Heart left ventricle (tissue), 16 donors: ENCODE results near the gene CCDC88A. TPM values are rescaled to one million over a fixed set of nuclear protein-coding genes. Genes with fewer than 3 reads are reported as not detected.

Experiments used
- ATAC-seq, 4 donors: fragments of 200-7000 bp; cut with Tn5 transposase; one replicate each; pipeline ENCODE4 v1.9.1; 2020 to 2022; ENCODE audit warnings: moderate library complexity in 4 of 4, mild to moderate bottlenecking in 3 of 4, moderate number of reproducible peaks in 1 of 4
- DNase-seq, 5 donors: peaks; one replicate each; pipeline ENCODE4 v3.0.0-alpha.2; 2020
- H3K27ac ChIP-seq, 12 donors: fragments of 200-600 bp; sonication (generic) in 4 of 12; one replicate each; pipeline versions ENCODE4 v1.5.0 to v1.8.0; 2016 to 2022; ENCODE audit warnings: mild to moderate bottlenecking in 2 of 12
- H3K27me3 ChIP-seq, 9 donors: fragments of 200-600 bp; sonication (generic) in 2 of 9; one replicate each; pipeline versions ENCODE4 v1.5.1 to v1.8.0; 2016 to 2022; ENCODE audit warnings: mild to moderate bottlenecking in 3 of 9
- H3K36me3 ChIP-seq, 9 donors: fragments of 200-600 bp; sonication (generic) in 2 of 9; one replicate each; pipeline versions ENCODE4 v1.5.0 to v1.8.0; 2018 to 2022; ENCODE audit warnings: mild to moderate bottlenecking in 2 of 9
- H3K4me1 ChIP-seq, 12 donors: fragments of 200-600 bp; sonication (generic) in 4 of 12; one replicate each; pipeline versions ENCODE4 v1.5.0 to v1.8.0; 2016 to 2022; ENCODE audit warnings: mild to moderate bottlenecking in 3 of 12
- H3K4me3 ChIP-seq, 12 donors: fragments of 200-600 bp; sonication (generic) in 4 of 12; one replicate each; pipeline versions ENCODE4 v1.5.0 to v1.8.0; 2017 to 2022; ENCODE audit warnings: mild to moderate bottlenecking in 9 of 12, moderate library complexity in 4 of 12
- H3K9me3 ChIP-seq, 12 donors: fragments of 200-600 bp; sonication (generic) in 4 of 12; one replicate each; pipeline versions ENCODE4 v1.5.0 to v1.8.0; 2016 to 2022; ENCODE audit warnings: mild to moderate bottlenecking in 1 of 12
- POLR2A ChIP-seq, 2 donors: fragments of 450-650 bp; IDR thresholded peaks; one replicate each; pipeline ENCODE4 v1.6.1; 2017; ENCODE audit warnings: antibody characterized with exemption in 2 of 2, mild to moderate bottlenecking in 2 of 2, moderate library complexity in 2 of 2
- WGBS, 4 donors: extraction: QIAGEN DNeasy Blood & Tissue Kit in 2 of 4; methylation state at CpG; one replicate each; pipeline versions ENCODE4 v1.1.5 to v1.1.7; 2013 to 2018; 5-methylcytosine and 5-hydroxymethylcytosine counted together
- intact Hi-C, 10 donors: fragments of 100-400 bp; cut with DNase I; formaldehyde crosslinking; loops; one replicate each; pipeline versions ENCODE4 v1.11.1 to v1.14.2; 2022
- polyA plus RNA-seq, 2 donors: library from polyadenylated mRNA; stranded (reverse); fragments of 200-250 nt; gene quantifications; one replicate each; pipeline ENCODE4 v1.2.3, GENCODE V29; 2013
- total RNA-seq, 9 donors: library from RNA; depleted of rRNA in 2 of 9; stranded (reverse); fragments of >200 nt in 2 of 9; fragmentation: NEBNext Ultra II Directional in 3 of 9; extraction: Animal tissue kit (Norgen Biotek cat#: 25700) in 3 of 9; gene quantifications; one replicate each; pipeline versions ENCODE4 v1.1.0 to v1.2.4, GENCODE V29; 2016 to 2023
- TF ChIP-seq, protein P1 (sequence below), 12 donors: fragments of 200-600 bp; sonication (generic) in 4 of 12; IDR thresholded peaks; one replicate each; pipeline versions ENCODE4 v1.5.0 to v1.8.0; 2018 to 2022; ENCODE audit warnings: antibody characterized with exemption in 12 of 12, mild to moderate bottlenecking in 5 of 12
- donor health status: ischemic (EF 13 %, LVEDD 7.1; RV severe dilation, severe dysfunction).
- donor health status: healthy with polysubstance abuse.
- donor health status: DM: no; HTN: yes; CAD: no.
- donor health status: DM: no; HTN: no; CAD: no.
- donor health status: ischemic (EF 25% LVEDD 6.9; RV normal size, moderate dysfunction).
- donor health status: ischemic (EF 25% LVEDD 5.7; RV mildly dilated, moderate dysfunction).
- donor health status: healthy.
- donor health status: DM: yes; HTN: yes; CAD: no.
- donor health status: ischemic (EF 35%, LVEDD 5.7; RV mildly dilated, moderate dysfunction).
- donor health status: nonischemic (EF 11% LVEDD 7.7; RV severe dilation, severe dysfunction).
- donor health status: DM: yes; HTN: yes; CAD: no.
- donor health status: PGD.
- donor health status: ischemic (EF 29% LVEDD 5.4; RV normal size, mild dysfunction).
- donor health status: nonischemic (EF 23%, LVEDD 6.1; RV moderate dilation, normal function).

The CCDC88A gene
- total and polyA plus RNA-seq, 11 donors = 10.4 to 53.6 (median 24.4) TPM

DNA sequence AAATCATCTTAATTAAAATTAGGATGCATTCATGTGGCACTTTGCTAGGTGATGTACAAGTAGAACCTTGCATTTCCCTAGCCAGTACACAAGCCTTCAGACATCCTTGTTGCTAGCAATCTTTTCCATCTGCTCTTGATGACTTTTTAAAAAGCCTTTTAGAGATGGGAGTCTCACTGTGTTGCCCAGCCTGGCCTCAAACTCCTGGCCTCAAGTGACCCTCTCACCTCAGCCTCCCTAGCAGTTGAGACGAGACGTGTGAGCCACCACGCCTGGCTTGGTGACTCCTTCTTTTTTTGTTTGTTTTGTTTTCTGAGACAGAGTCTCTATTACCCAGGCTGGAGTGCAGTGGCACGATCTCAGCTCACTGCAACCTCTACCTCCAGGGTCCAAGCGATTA, 1.7 kb upstream of the CCDC88A start:
- no peak overlapping the region for H3K4me3 ChIP-seq
- no peak overlapping the region for H3K27ac ChIP-seq
- 93 to 98% (median 97%) methylated on average over 5 of the region's 5 CpGs for WGBS, 4 donors
- intact Hi-C loops = loop anchor here in 4 of 10 donors (2.0 to 5.0 kb wide), 3 partner anchors 95 to 139 kb away; partner anchors contain the start of gene CFAP36 (in 1 of the 4)
- TF ChIP-seq, protein P1, sequence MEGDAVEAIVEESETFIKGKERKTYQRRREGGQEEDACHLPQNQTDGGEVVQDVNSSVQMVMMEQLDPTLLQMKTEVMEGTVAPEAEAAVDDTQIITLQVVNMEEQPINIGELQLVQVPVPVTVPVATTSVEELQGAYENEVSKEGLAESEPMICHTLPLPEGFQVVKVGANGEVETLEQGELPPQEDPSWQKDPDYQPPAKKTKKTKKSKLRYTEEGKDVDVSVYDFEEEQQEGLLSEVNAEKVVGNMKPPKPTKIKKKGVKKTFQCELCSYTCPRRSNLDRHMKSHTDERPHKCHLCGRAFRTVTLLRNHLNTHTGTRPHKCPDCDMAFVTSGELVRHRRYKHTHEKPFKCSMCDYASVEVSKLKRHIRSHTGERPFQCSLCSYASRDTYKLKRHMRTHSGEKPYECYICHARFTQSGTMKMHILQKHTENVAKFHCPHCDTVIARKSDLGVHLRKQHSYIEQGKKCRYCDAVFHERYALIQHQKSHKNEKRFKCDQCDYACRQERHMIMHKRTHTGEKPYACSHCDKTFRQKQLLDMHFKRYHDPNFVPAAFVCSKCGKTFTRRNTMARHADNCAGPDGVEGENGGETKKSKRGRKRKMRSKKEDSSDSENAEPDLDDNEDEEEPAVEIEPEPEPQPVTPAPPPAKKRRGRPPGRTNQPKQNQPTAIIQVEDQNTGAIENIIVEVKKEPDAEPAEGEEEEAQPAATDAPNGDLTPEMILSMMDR (IDR thresholded peaks at IDR 0.05) = no peak
- no peak for TF ChIP-seq POLR2A (IDR thresholded peaks at IDR 0.05)
- no peaks in the 10 kb centered on the region for H3K36me3 ChIP-seq
- H3K9me3 ChIP-seq = no peaks in the 10 kb centered on the region
- DNase-seq (no peak), ATAC-seq (no peak)
- H3K27me3 ChIP-seq = no peaks in the 10 kb centered on the region
- H3K4me1 ChIP-seq = peaks cover 0 to 49% (median 17%) of the 10 kb centered on the region in 12 donors

DNA sequence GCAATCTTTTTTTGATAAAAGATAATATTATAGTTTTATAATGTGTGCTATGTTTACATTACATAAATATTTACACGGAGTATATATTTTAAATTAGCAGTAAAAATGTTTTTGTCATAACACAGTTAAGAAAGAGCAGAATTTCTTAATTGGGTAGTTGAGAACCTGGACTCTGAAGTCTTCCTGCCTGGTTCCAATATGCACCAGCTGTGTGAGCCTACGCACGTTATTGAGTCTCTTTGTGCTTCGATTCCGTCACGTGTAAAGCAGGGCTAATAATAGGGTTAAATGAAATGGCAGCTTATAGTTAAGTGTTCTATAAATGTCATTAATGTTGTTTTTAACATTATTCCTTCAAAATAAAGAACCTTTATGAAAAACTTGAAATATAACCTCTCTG, 1.2 kb upstream of the CCDC88A start:
- peak overlapping the region in 10 of 12 donors; percentile 71 to 94 (median 86) for H3K4me3 ChIP-seq
- no peak for DNase-seq

DNA sequence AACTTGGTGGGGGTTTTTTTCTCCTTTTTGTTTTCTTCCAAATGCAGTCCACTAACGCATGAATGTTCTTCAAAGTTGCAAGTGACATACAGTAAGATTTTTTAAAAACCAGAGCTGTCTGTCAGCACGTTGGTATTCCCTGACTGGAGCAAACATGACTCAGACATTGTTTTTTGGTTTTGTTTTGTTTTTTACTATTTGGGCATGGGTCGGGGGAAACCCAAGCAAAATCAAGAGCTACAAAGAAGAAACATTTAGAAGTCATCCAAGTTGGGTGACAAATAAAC, 726 bp upstream of the CCDC88A start:
- Histone ChIP-seq H3K4me1 (peaks cover 0 to 52% (median 15%) of the 10 kb centered on the region in 12 donors), H3K9me3 (no peaks in the 10 kb centered on the region), H3K36me3 (no peaks in the 10 kb centered on the region), H3K27ac (peak overlapping the region in 10 of 12 donors; percentile 22 to 94 (median 88)), H3K4me3 (peak overlapping the region; percentile 31 to 94 (median 83)), H3K27me3 (no peaks in the 10 kb centered on the region)
- no peak for TF ChIP-seq POLR2A (IDR thresholded peaks at IDR 0.05)
- TF ChIP-seq, protein P1 (IDR thresholded peaks at IDR 0.05) = no peak
- no peak for DNase-seq
- intact Hi-C loops = loop anchor here in 4 of 10 donors (1.0 to 5.0 kb wide), 4 partner anchors 96 to 138 kb away; partner anchors contain the start of gene CFAP36 (in 2 of the 4)
- 0 to 7% (median 4%) methylated on average over 3 of the region's 3 CpGs for WGBS, 4 donors
- no peak for ATAC-seq

More for the DNA sequence above, 1.2 kb upstream of the CCDC88A start:
- Histone ChIP-seq H3K9me3 (no peaks in the 10 kb centered on the region), H3K27me3 (no peaks in the 10 kb centered on the region), H3K27ac (peak overlapping the region in 2 of 12 donors; percentile 91 to 93), H3K36me3 (no peaks in the 10 kb centered on the region), H3K4me1 (peaks cover 0 to 52% (median 17%) of the 10 kb centered on the region in 12 donors)
- intact Hi-C loops = loop anchor here in 4 of 10 donors (1.0 to 5.0 kb wide), 4 partner anchors 96 to 139 kb away; partner anchors contain the start of gene CFAP36 (in 2 of the 4)
- TF ChIP-seq, protein P1 (IDR thresholded peaks at IDR 0.05) = no peak
- TF ChIP-seq POLR2A (IDR thresholded peaks at IDR 0.05) = no peak
- 59 to 67% (median 64%) methylated on average over 6 of the region's 6 CpGs for WGBS, 4 donors
- no peak for ATAC-seq

DNA sequence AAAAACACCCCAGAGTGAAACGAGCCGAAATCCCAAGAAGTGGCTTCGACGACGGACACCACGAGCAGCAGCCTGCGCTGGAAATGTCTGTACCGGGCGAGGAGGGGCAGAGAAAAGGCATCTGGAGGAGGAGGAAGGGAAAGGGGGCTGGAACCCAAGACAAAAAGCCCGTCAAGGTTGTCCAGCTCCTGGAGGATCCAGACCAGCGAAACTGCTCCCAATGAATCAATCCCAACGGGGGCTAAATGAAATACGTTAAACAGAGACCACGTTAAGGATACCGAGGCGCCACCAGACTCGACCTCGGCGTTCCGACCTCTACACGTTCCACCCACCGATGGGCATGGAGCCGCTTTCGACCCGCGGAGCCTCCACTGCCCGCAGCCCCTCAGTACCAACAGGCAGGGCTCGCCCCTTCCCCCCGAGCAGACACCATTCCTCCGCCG, 400 bp downstream of the CCDC88A start:
- intact Hi-C loops = loop anchor here in 5 of 10 donors (5.0 to 10.0 kb wide), 5 partner anchors 54 to 187 kb away; partner anchors contain the start of genes CLHC1 (in 1 of the 5), MTIF2 (in 1 of the 5) and RPS27A (in 1 of the 5)
- H3K4me1 ChIP-seq = peaks cover 0 to 50% (median 15%) of the 10 kb centered on the region in 12 donors
- WGBS, 4 donors = 0 to 1% (median 1%) methylated on average over 31 of the region's 31 CpGs
- no peaks in the 10 kb centered on the region for H3K27me3 ChIP-seq
- no peaks in the 10 kb centered on the region for H3K36me3 ChIP-seq
- H3K4me3 ChIP-seq = peak overlapping the region; percentile 71 to 94 (median 86)
- DNase-seq = peak in 2 of 5 donors; percentile 25 to 66
- H3K27ac ChIP-seq = peak overlapping the region; percentile 66 to 94 (median 88)
- TF ChIP-seq POLR2A (IDR thresholded peaks at IDR 0.05) = no peak
- TF ChIP-seq, protein P1 (IDR thresholded peaks at IDR 0.05) = peak in 1 of 12 donors; percentile 7
- no peaks in the 10 kb centered on the region for H3K9me3 ChIP-seq
- ATAC-seq = peak; percentile 3 to 49 (median 27)
